ENCODE measurements around the gene DGCR6L. TPM values are rescaled to one million over a fixed set of nuclear protein-coding genes. Genes with fewer than 3 reads are reported as not detected.
"Not testable (repeated sequence)": the region's sequence is repeated elsewhere in the genome, so short reads cannot be mapped to it uniquely, and the experiment has no call there.

DGCR6L gene
- total and polyA plus RNA-seq, 2 donors (not counting 1 experiment from before 2014, with no cell fraction given): 26.2 to 53.2 TPM

DNA sequence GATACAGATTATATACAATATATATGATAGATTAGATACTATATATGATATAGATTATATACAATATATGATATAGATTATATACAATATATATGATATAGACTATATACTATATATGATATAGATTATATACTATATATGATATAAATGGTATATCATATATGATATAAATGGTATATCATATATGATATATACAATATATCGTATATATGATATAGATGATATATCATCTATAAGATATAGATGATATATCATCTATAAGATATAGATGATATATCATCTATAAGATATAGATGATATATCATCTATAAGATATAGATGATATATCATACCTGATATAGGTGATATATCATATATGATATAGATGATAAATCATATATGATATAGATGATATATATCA lies 16.7 kb upstream of the DGCR6L start:
- H2AFZ ChIP-seq (ENCODE audit: low read length); H3K27me3 ChIP-seq (ENCODE audit: control insufficient read depth, insufficient read depth, low read length); H3K79me2 ChIP-seq (ENCODE audit: control insufficient read depth, insufficient read depth, low read length); H3K4me3 ChIP-seq (replicated peaks in 1 of 4; ENCODE audit: control extremely low read depth in 1 of 4, insufficient read depth in 1 of 4, low read depth in 3 of 4, low read length in 4 of 4); H3K9me3 ChIP-seq (ENCODE audit: control insufficient read depth, insufficient read depth, low read depth, low read length); H3K36me3 ChIP-seq (ENCODE audit: control insufficient read depth, insufficient read depth, low read length); H3K9ac ChIP-seq (ENCODE audit: insufficient read depth, low read length); H3K4me2 ChIP-seq (ENCODE audit: extremely low read depth, insufficient read depth, low read length); H3K4me1 ChIP-seq (ENCODE audit: control insufficient read depth, extremely low read depth, insufficient read depth, low read length); DNase-seq (ENCODE audit: low read depth in 2 of 2); H4K20me1 ChIP-seq (ENCODE audit: control insufficient read depth, extremely low read depth, insufficient read depth, low read length); H3K27ac ChIP-seq (ENCODE audit: insufficient read depth, low read length): not testable (repeated sequence)

DNA sequence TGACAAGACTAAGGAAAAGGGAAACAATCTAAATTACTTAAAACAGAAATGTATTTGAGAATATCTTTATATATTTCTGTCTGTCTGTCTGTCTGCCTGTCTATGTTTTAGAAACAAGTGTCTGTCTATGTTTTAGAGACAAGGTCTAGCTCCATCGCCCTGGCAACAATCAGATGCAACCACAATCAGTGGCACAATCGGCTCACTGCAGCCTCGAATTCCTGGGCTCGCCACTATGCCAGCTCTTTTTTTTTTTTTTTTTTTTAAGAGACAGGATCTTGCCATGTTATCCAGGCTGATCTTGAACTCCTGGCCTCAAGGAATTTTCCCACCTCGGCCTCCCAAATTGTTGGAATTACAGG lies 8.7 kb upstream of the DGCR6L start:
- H3K27ac ChIP-seq (ENCODE audit: insufficient read depth, low read length); H4K20me1 ChIP-seq (ENCODE audit: control insufficient read depth, extremely low read depth, insufficient read depth, low read length); H3K27me3 ChIP-seq (ENCODE audit: control insufficient read depth, insufficient read depth, low read length); H3K9ac ChIP-seq (ENCODE audit: insufficient read depth, low read length); H3K79me2 ChIP-seq (ENCODE audit: control insufficient read depth, insufficient read depth, low read length); H3K4me1 ChIP-seq (ENCODE audit: control insufficient read depth, extremely low read depth, insufficient read depth, low read length); DNase-seq (ENCODE audit: low read depth in 2 of 2); H3K36me3 ChIP-seq (ENCODE audit: control insufficient read depth, insufficient read depth, low read length); H3K4me3 ChIP-seq (replicated peaks in 1 of 4; ENCODE audit: control extremely low read depth in 1 of 4, insufficient read depth in 1 of 4, low read depth in 3 of 4, low read length in 4 of 4); H3K4me2 ChIP-seq (ENCODE audit: extremely low read depth, insufficient read depth, low read length); H3K9me3 ChIP-seq (ENCODE audit: control insufficient read depth, insufficient read depth, low read depth, low read length); H2AFZ ChIP-seq (ENCODE audit: low read length): not testable (repeated sequence)

DNA sequence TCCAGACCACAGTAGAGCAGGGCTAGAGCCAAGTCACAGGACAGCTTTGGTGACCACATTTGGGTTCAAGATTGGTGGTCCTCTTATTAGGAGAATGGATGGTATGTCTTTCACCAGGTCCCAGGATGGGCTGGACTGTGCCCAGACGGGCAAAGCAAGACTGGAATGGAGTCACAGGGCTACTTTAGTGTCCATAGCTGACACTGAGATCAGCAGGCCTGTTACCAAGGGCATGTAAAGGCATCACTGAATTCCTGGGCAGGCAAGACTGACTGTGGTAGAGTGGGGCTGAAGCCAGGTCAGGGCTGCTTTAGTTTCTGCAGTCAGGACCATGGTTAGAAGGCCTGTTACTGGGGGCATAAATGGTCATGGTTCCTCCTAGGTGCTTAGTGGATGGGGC lies 6.1 kb upstream of the DGCR6L start:
- not testable (repeated sequence) for H3K27me3 ChIP-seq (ENCODE audit: control insufficient read depth, insufficient read depth, low read length); H3K4me2 ChIP-seq (ENCODE audit: extremely low read depth, insufficient read depth, low read length); H3K27ac ChIP-seq (ENCODE audit: insufficient read depth, low read length); DNase-seq (ENCODE audit: low read depth in 2 of 2); H3K36me3 ChIP-seq (ENCODE audit: control insufficient read depth, insufficient read depth, low read length); H3K9ac ChIP-seq (ENCODE audit: insufficient read depth, low read length); H2AFZ ChIP-seq (ENCODE audit: low read length); H3K4me3 ChIP-seq (replicated peaks in 1 of 4; ENCODE audit: control extremely low read depth in 1 of 4, insufficient read depth in 1 of 4, low read depth in 3 of 4, low read length in 4 of 4); H4K20me1 ChIP-seq (ENCODE audit: control insufficient read depth, extremely low read depth, insufficient read depth, low read length); H3K9me3 ChIP-seq (ENCODE audit: control insufficient read depth, insufficient read depth, low read depth, low read length); H3K79me2 ChIP-seq (ENCODE audit: control insufficient read depth, insufficient read depth, low read length)
- H3K4me1 ChIP-seq (ENCODE audit: control insufficient read depth, extremely low read depth, insufficient read depth, low read length): peaks cover 17% of the 10 kb centered on the region

DNA sequence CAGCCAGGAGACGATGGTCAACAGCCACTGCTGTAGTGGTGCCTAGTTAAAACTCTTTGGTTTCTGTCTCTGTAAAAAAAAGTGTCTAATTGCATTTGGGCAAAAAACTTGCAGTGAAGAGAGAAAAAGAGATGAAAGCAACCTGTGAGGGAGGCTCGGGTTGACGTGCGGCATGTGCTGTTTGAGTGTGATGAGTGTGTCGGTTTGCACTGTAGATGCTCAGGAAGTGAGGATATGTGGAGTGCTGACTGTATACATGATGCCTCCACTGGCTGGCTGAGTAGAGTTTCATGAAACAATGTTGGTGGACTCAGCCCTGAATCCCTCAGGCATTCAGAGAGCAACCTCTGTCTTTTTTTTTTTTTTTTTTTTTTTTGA lies 4.3 kb upstream of the DGCR6L start:
- H2AFZ ChIP-seq (ENCODE audit: low read length): peak overlapping the region; percentile 46
- TF ChIP-seq EZH2 (IDR thresholded peaks at IDR 0.05; ENCODE audit: low read length, missing control alignments) (no peak), CTCF (conservative IDR thresholded peaks at IDR 0.05 in 1 of 2, IDR thresholded peaks at IDR 0.05 in 1 of 2; ENCODE audit: low read depth in 1 of 2, low read length in 2 of 2) (no peak)
- no peaks in the 10 kb centered on the region for H3K9me3 ChIP-seq (ENCODE audit: control insufficient read depth, insufficient read depth, low read depth, low read length)
- DNase-seq (ENCODE audit: low read depth in 2 of 2): no peak
- H3K4me2 ChIP-seq (ENCODE audit: extremely low read depth, insufficient read depth, low read length): peak overlapping the region; percentile 75
- peak overlapping the region; percentile 81 for H3K27ac ChIP-seq (ENCODE audit: insufficient read depth, low read length)
- H3K9ac ChIP-seq (ENCODE audit: insufficient read depth, low read length): no peak overlapping the region
- H3K36me3 ChIP-seq (ENCODE audit: control insufficient read depth, insufficient read depth, low read length): no peaks in the 10 kb centered on the region
- H3K4me3 ChIP-seq (replicated peaks in 1 of 4; ENCODE audit: control extremely low read depth in 1 of 4, insufficient read depth in 1 of 4, low read depth in 3 of 4, low read length in 4 of 4): peak overlapping the region in 1 of 4 experiments; percentile 10
- H3K27me3 ChIP-seq (ENCODE audit: control insufficient read depth, insufficient read depth, low read length): no peaks in the 10 kb centered on the region
- peaks cover 17% of the 10 kb centered on the region for H3K4me1 ChIP-seq (ENCODE audit: control insufficient read depth, extremely low read depth, insufficient read depth, low read length)
- no peaks in the 10 kb centered on the region for H4K20me1 ChIP-seq (ENCODE audit: control insufficient read depth, extremely low read depth, insufficient read depth, low read length)
- H3K79me2 ChIP-seq (ENCODE audit: control insufficient read depth, insufficient read depth, low read length): peaks cover 5% of the 10 kb centered on the region

GRCh38 chr22:20321552-20322211 lies 1.8 kb upstream of the DGCR6L start:
- H3K4me3 ChIP-seq (replicated peaks in 1 of 4; ENCODE audit: control extremely low read depth in 1 of 4, insufficient read depth in 1 of 4, low read depth in 3 of 4, low read length in 4 of 4); H3K9me3 ChIP-seq (ENCODE audit: control insufficient read depth, insufficient read depth, low read depth, low read length); H3K9ac ChIP-seq (ENCODE audit: insufficient read depth, low read length); DNase-seq (ENCODE audit: low read depth in 2 of 2); H3K4me2 ChIP-seq (ENCODE audit: extremely low read depth, insufficient read depth, low read length); H3K27ac ChIP-seq (ENCODE audit: insufficient read depth, low read length); H2AFZ ChIP-seq (ENCODE audit: low read length); H3K36me3 ChIP-seq (ENCODE audit: control insufficient read depth, insufficient read depth, low read length); H4K20me1 ChIP-seq (ENCODE audit: control insufficient read depth, extremely low read depth, insufficient read depth, low read length); H3K79me2 ChIP-seq (ENCODE audit: control insufficient read depth, insufficient read depth, low read length); H3K27me3 ChIP-seq (ENCODE audit: control insufficient read depth, insufficient read depth, low read length): not testable (repeated sequence)
- H3K4me1 ChIP-seq (ENCODE audit: control insufficient read depth, extremely low read depth, insufficient read depth, low read length): peaks cover 18% of the 10 kb centered on the region

DNA sequence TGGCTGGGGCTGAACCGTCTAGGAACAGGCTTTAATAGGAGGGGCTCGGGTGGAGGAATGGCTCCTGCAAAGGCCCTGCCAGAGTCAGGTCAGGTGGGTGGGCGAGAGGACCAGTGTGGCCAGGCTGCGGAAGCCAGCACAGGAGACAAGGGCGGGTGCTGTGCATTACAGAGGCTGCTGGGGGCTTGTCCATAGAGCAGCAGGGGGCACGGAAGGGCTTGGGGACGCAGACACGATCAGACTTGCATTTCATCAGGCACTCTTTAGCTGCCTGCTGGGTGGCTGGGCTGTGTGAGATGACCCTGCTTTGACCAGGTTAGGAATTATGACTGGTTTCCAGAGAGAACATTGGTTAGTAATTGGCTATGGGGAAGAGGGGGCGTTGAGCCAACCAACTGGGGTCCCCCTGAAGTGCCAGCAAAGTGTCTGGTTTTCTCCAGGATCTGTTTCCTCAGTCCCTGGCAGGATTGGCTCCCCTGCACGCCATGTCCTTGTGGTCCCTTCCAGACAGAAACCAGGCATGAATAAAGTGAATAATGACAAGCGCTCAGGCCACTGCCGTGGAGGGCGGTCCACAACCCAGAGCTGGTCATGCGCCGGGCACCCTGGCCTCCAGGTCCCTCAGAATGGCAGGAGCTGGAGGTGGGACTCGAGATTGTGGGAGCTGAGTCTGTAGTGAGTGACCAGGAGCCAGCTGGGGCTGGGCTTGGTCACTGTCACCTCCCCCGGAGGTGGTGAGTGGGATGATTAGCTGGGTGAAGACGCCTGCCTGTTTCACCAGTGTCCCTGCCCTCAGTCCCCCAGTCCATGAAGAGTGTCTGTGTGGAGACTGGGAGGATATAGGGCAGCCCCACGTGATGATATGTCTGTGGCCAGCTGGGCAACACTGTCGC lies 1.0 kb upstream of the DGCR6L start:
- Histone ChIP-seq H3K4me1 (ENCODE audit: control insufficient read depth, extremely low read depth, insufficient read depth, low read length) (peaks cover 18% of the 10 kb centered on the region), H3K4me3 (replicated peaks in 1 of 4; ENCODE audit: control extremely low read depth in 1 of 4, insufficient read depth in 1 of 4, low read depth in 3 of 4, low read length in 4 of 4) (peak overlapping the region; percentile 66 to 94 (median 90)), H3K27ac (ENCODE audit: insufficient read depth, low read length) (peak overlapping the region; percentile 84), H3K9ac (ENCODE audit: insufficient read depth, low read length) (peak overlapping the region; percentile 88), H3K4me2 (ENCODE audit: extremely low read depth, insufficient read depth, low read length) (peak overlapping the region; percentile 84)
- not testable (repeated sequence) for H4K20me1 ChIP-seq (ENCODE audit: control insufficient read depth, extremely low read depth, insufficient read depth, low read length); H2AFZ ChIP-seq (ENCODE audit: low read length); H3K36me3 ChIP-seq (ENCODE audit: control insufficient read depth, insufficient read depth, low read length); DNase-seq (ENCODE audit: low read depth in 2 of 2); H3K79me2 ChIP-seq (ENCODE audit: control insufficient read depth, insufficient read depth, low read length); H3K9me3 ChIP-seq (ENCODE audit: control insufficient read depth, insufficient read depth, low read depth, low read length); H3K27me3 ChIP-seq (ENCODE audit: control insufficient read depth, insufficient read depth, low read length)

Measured in fibroblast of lung (primary cell).